ENCODE measurements around the gene UGDH. TPM values are rescaled to one million over a fixed set of nuclear protein-coding genes. Genes with fewer than 3 reads are reported as not detected.

The UGDH gene
- total RNA-seq, 4 donors from 2014 or later: 168 to 335 (median 204) TPM

- peaks cover 0 to 18% (median 0%) of the 10 kb centered on the region in 3 donors for H3K36me3 ChIP-seq
- H3K27ac ChIP-seq: peak overlapping the region in 1 of 4 donors; percentile 40
- H3K27me3 ChIP-seq: no peaks in the 10 kb centered on the region
- TF ChIP-seq POLR2A (IDR thresholded peaks at IDR 0.05): no peak
- no peak for TF ChIP-seq CTCF (IDR thresholded peaks at IDR 0.05)
- DNase-seq: no peak
- no peaks in the 10 kb centered on the region for H3K9me3 ChIP-seq
- H3K4me1 ChIP-seq: peaks cover 0 to 2% (median 0%) of the 10 kb centered on the region in 4 donors
- no peak overlapping the region for H3K4me3 ChIP-seq
These were observed 56.8 kb downstream of the UGDH start for GRCh38 chr4:39470402-39470801.

GRCh38 chr4:39469429-39470077, 57.7 kb downstream of the UGDH start:
- H3K27me3 ChIP-seq: no peaks in the 10 kb centered on the region
- peak overlapping the region in 3 of 4 donors; percentile 25 to 50 (median 40) for H3K27ac ChIP-seq
- no peaks in the 10 kb centered on the region for H3K9me3 ChIP-seq
- TF ChIP-seq POLR2A (IDR thresholded peaks at IDR 0.05) (no peak), CTCF (IDR thresholded peaks at IDR 0.05) (peak; percentile 74 to 93 (median 88))
- H3K4me1 ChIP-seq: peaks cover 0 to 2% (median 0%) of the 10 kb centered on the region in 4 donors
- H3K4me3 ChIP-seq: no peak overlapping the region
- DNase-seq: no peak
- peaks cover 0 to 22% (median 0%) of the 10 kb centered on the region in 3 donors for H3K36me3 ChIP-seq

- H3K27me3 ChIP-seq: no peaks in the 10 kb centered on the region
- peaks cover 0 to 35% (median 0%) of the 10 kb centered on the region in 3 donors for H3K36me3 ChIP-seq
- H3K4me3 ChIP-seq: no peak overlapping the region
- H3K27ac ChIP-seq: no peak overlapping the region
- no peak for DNase-seq
- no peaks in the 10 kb centered on the region for H3K9me3 ChIP-seq
- no peak for TF ChIP-seq CTCF (IDR thresholded peaks at IDR 0.05)
- no peak for TF ChIP-seq POLR2A (IDR thresholded peaks at IDR 0.05)
- H3K4me1 ChIP-seq: peaks cover 0 to 2% (median 0%) of the 10 kb centered on the region in 4 donors
These were observed 59.8 kb downstream of the UGDH start for GRCh38 chr4:39467464-39467863.

GRCh38 chr4:39466747-39467146, 60.5 kb downstream of the UGDH start:
- H3K9me3 ChIP-seq: no peaks in the 10 kb centered on the region
- peaks cover 0 to 32% (median 0%) of the 10 kb centered on the region in 3 donors for H3K36me3 ChIP-seq
- no peak overlapping the region for H3K4me3 ChIP-seq
- peaks cover 0 to 2% (median 0%) of the 10 kb centered on the region in 4 donors for H3K4me1 ChIP-seq
- no peak overlapping the region for H3K27ac ChIP-seq
- H3K27me3 ChIP-seq: no peaks in the 10 kb centered on the region
- DNase-seq: no peak
- TF ChIP-seq CTCF (IDR thresholded peaks at IDR 0.05): no peak
- TF ChIP-seq POLR2A (IDR thresholded peaks at IDR 0.05): no peak

GRCh38 chr4:39464886-39465501, 62.2 kb downstream of the UGDH start:
- no peak for TF ChIP-seq POLR2A (IDR thresholded peaks at IDR 0.05)
- no peak for TF ChIP-seq CTCF (IDR thresholded peaks at IDR 0.05)
- Histone ChIP-seq H3K27ac (no peak overlapping the region), H3K4me3 (no peak overlapping the region), H3K36me3 (peaks cover 0 to 28% (median 0%) of the 10 kb centered on the region in 3 donors), H3K9me3 (no peaks in the 10 kb centered on the region), H3K27me3 (no peaks in the 10 kb centered on the region), H3K4me1 (peaks cover 0 to 2% (median under 1%) of the 10 kb centered on the region in 4 donors)
- no peak for DNase-seq
